ENCODE data around the gene CDC42BPA. TPM values are rescaled to one million over a fixed set of nuclear protein-coding genes. Genes with fewer than 3 reads are reported as not detected.
"Not testable (repeated sequence)": the region's sequence is repeated elsewhere in the genome, so short reads cannot be mapped to it uniquely, and the experiment has no call there.

CDC42BPA gene
- total RNA-seq, 1 donor from 2014 or later: 1.0 TPM

- Mint-ChIP-seq H3K9me3 (no peaks in the 10 kb centered on the region), H3K27me3 (ENCODE audit: insufficient read depth) (peaks cover 10% of the 10 kb centered on the region), H3K4me1 (ENCODE audit: low read depth) (no peaks in the 10 kb centered on the region), H3K36me3 (ENCODE audit: low read depth) (no peaks in the 10 kb centered on the region), H3K4me3 (no peak overlapping the region), H3K27ac (no peak overlapping the region)
- intact Hi-C loops (cut with micrococcal nuclease): no loop called here
- no peak for DNase-seq (ENCODE audit: low spot score)
Observed at GRCh38 chr1:227253065-227253464, 65.2 kb downstream of the CDC42BPA start.

GRCh38 chr1:227245613-227246320 is 72.5 kb downstream of the CDC42BPA start:
- DNase-seq (ENCODE audit: low spot score): no peak
- Mint-ChIP-seq H3K27ac (no peak overlapping the region), H3K4me1 (ENCODE audit: low read depth) (no peaks in the 10 kb centered on the region), H3K4me3 (no peak overlapping the region), H3K36me3 (ENCODE audit: low read depth) (no peaks in the 10 kb centered on the region), H3K9me3 (no peaks in the 10 kb centered on the region), H3K27me3 (ENCODE audit: insufficient read depth) (peaks cover 3% of the 10 kb centered on the region)
- intact Hi-C loops (cut with micrococcal nuclease): no loop called here

GRCh38 chr1:227244339-227245118 is 73.8 kb downstream of the CDC42BPA start:
- H3K27ac Mint-ChIP-seq: no peak overlapping the region
- no peaks in the 10 kb centered on the region for H3K9me3 Mint-ChIP-seq
- no peaks in the 10 kb centered on the region for H3K36me3 Mint-ChIP-seq (ENCODE audit: low read depth)
- intact Hi-C loops (cut with micrococcal nuclease): no loop called here
- no peaks in the 10 kb centered on the region for H3K4me1 Mint-ChIP-seq (ENCODE audit: low read depth)
- H3K27me3 Mint-ChIP-seq (ENCODE audit: insufficient read depth): peaks cover 3% of the 10 kb centered on the region
- no peak overlapping the region for H3K4me3 Mint-ChIP-seq
- DNase-seq (ENCODE audit: low spot score): no peak

DNA sequence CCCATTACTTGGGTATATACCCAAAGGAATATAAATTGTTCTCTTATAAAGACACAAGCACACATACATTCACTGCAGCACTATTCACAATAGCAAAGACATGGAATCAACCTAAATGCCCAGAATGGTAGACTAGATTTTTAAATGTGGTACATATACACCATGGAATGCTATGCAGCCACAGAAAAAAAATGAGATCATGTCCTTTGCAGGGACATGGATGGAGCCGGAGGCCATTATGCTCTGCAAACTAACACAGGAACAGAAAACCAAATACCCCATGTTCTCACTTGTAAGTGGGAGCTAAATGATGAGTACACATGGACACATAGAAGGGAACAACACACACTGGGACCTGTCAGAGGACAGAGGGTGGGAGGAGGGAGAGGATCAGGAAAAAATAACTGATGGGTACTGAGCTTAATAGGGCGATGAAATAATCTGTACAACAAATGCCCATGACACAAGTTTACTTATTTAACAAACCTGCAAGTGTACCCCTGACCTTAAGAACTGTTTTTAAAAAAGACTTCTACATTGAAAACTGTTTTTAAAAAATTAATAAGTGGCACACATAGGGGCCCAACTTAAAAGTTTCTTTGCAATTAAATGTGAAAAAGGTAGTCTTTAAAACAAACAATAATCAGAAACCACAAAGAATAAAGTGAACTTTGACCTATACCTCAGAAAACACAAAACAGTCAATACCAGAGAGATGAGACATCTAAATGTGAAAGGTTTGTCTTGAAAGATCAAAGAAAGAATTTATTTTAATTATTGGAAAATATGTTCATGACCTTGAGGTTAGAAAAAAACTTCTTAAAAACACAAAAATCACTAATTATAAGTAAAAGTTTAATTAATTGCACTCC is 75.2 kb downstream of the CDC42BPA start:
- intact Hi-C loops (cut with micrococcal nuclease): no loop called here
- H3K36me3 Mint-ChIP-seq (ENCODE audit: low read depth): no peaks in the 10 kb centered on the region
- peaks cover 2% of the 10 kb centered on the region for H3K27me3 Mint-ChIP-seq (ENCODE audit: insufficient read depth)
- H3K4me3 Mint-ChIP-seq: no peak overlapping the region
- no peak for DNase-seq (ENCODE audit: low spot score)
- no peaks in the 10 kb centered on the region for H3K4me1 Mint-ChIP-seq (ENCODE audit: low read depth)
- no peak overlapping the region for H3K27ac Mint-ChIP-seq
- H3K9me3 Mint-ChIP-seq: no peaks in the 10 kb centered on the region

DNA sequence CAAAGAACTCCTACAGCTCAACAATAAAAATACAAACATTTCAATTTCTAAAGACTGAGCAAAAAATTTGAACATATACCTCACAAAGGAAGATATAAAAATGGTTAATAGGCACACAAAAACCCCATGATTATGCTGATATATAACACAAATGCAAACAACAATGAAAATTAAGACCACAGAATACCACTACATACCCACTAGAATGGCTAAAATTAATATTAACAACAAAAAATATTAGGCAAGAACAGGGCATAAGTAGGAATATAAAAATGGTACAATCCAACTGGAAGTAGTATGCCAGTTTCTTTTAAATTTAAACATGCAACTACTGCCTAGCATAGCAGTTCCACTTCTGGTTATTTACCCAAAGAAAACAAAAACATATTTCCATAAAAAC is 77.3 kb downstream of the CDC42BPA start:
- H3K4me3 Mint-ChIP-seq: no peak overlapping the region
- peaks cover 6% of the 10 kb centered on the region for H3K27me3 Mint-ChIP-seq (ENCODE audit: insufficient read depth)
- DNase-seq (ENCODE audit: low spot score): no peak
- no peaks in the 10 kb centered on the region for H3K4me1 Mint-ChIP-seq (ENCODE audit: low read depth)
- intact Hi-C loops (cut with micrococcal nuclease): no loop called here
- H3K9me3 Mint-ChIP-seq: no peaks in the 10 kb centered on the region
- no peak overlapping the region for H3K27ac Mint-ChIP-seq
- no peaks in the 10 kb centered on the region for H3K36me3 Mint-ChIP-seq (ENCODE audit: low read depth)

DNA sequence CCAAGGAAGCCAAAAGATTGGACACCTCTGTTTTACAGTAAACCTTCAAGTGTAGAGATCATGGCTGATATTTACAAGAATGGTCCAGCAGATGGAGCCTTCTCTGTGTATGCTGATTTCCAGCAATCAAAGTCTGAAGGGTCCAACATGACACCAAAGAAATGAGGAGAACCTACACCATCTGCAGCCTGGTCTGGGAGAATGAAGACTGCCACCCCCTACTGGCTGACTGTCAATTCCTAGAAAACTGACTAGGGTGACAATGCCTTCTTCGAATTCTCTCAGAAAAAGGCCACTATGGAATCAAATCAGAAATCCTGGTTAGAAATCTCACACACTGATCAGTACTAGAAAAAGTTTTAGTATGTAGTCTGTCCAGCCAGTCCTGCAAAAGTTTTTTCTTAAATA is 83.3 kb downstream of the CDC42BPA start:
- H3K27me3 Mint-ChIP-seq (ENCODE audit: insufficient read depth): peaks cover 5% of the 10 kb centered on the region
- no peaks in the 10 kb centered on the region for H3K4me1 Mint-ChIP-seq (ENCODE audit: low read depth)
- no peak for DNase-seq (ENCODE audit: low spot score)
- no peak overlapping the region for H3K27ac Mint-ChIP-seq
- intact Hi-C loops (cut with micrococcal nuclease): no loop called here
- no peaks in the 10 kb centered on the region for H3K9me3 Mint-ChIP-seq
- no peaks in the 10 kb centered on the region for H3K36me3 Mint-ChIP-seq (ENCODE audit: low read depth)
- H3K4me3 Mint-ChIP-seq: no peak overlapping the region

GRCh38 chr1:227231128-227231527 is 87.2 kb downstream of the CDC42BPA start:
- intact Hi-C loops (cut with micrococcal nuclease); H3K4me1 Mint-ChIP-seq (ENCODE audit: low read depth); H3K4me3 Mint-ChIP-seq: not testable (repeated sequence)

GRCh38 chr1:227228201-227228600 is 90.1 kb downstream of the CDC42BPA start:
- intact Hi-C loops (cut with micrococcal nuclease): no loop called here
- no peak overlapping the region for H3K27ac Mint-ChIP-seq
- no peaks in the 10 kb centered on the region for H3K27me3 Mint-ChIP-seq (ENCODE audit: insufficient read depth)
- H3K36me3 Mint-ChIP-seq (ENCODE audit: low read depth): no peaks in the 10 kb centered on the region
- no peaks in the 10 kb centered on the region for H3K9me3 Mint-ChIP-seq
- H3K4me1 Mint-ChIP-seq (ENCODE audit: low read depth): no peaks in the 10 kb centered on the region
- no peak for DNase-seq (ENCODE audit: low spot score)
- no peak overlapping the region for H3K4me3 Mint-ChIP-seq

More at GRCh38 chr1:227231128-227231527, 87.2 kb downstream of the CDC42BPA start:
- not testable (repeated sequence) for H3K9me3 Mint-ChIP-seq; DNase-seq (ENCODE audit: low spot score); H3K27me3 Mint-ChIP-seq (ENCODE audit: insufficient read depth); H3K36me3 Mint-ChIP-seq (ENCODE audit: low read depth); H3K27ac Mint-ChIP-seq

GRCh38 chr1:227227761-227228160 is 90.5 kb downstream of the CDC42BPA start:
- DNase-seq (ENCODE audit: low spot score): no peak
- Mint-ChIP-seq H3K36me3 (ENCODE audit: low read depth) (no peaks in the 10 kb centered on the region), H3K27me3 (ENCODE audit: insufficient read depth) (no peaks in the 10 kb centered on the region), H3K4me1 (ENCODE audit: low read depth) (no peaks in the 10 kb centered on the region), H3K4me3 (no peak overlapping the region), H3K27ac (no peak overlapping the region), H3K9me3 (no peaks in the 10 kb centered on the region)
- intact Hi-C loops (cut with micrococcal nuclease): no loop called here

GRCh38 chr1:227225715-227226346 is 92.5 kb downstream of the CDC42BPA start:
- DNase-seq (ENCODE audit: low spot score): no peak
- no peak overlapping the region for H3K4me3 Mint-ChIP-seq
- H3K4me1 Mint-ChIP-seq (ENCODE audit: low read depth): no peaks in the 10 kb centered on the region
- H3K27ac Mint-ChIP-seq: no peak overlapping the region
- no peaks in the 10 kb centered on the region for H3K27me3 Mint-ChIP-seq (ENCODE audit: insufficient read depth)
- H3K36me3 Mint-ChIP-seq (ENCODE audit: low read depth): no peaks in the 10 kb centered on the region
- intact Hi-C loops (cut with micrococcal nuclease): no loop called here
- H3K9me3 Mint-ChIP-seq: no peaks in the 10 kb centered on the region

GRCh38 chr1:227223171-227223806 is 95.0 kb downstream of the CDC42BPA start:
- H3K27ac Mint-ChIP-seq: no peak overlapping the region
- H3K36me3 Mint-ChIP-seq (ENCODE audit: low read depth): no peaks in the 10 kb centered on the region
- H3K9me3 Mint-ChIP-seq: no peaks in the 10 kb centered on the region
- H3K4me1 Mint-ChIP-seq (ENCODE audit: low read depth): no peaks in the 10 kb centered on the region
- intact Hi-C loops (cut with micrococcal nuclease): no loop called here
- no peak overlapping the region for H3K4me3 Mint-ChIP-seq
- no peaks in the 10 kb centered on the region for H3K27me3 Mint-ChIP-seq (ENCODE audit: insufficient read depth)
- no peak for DNase-seq (ENCODE audit: low spot score)

- intact Hi-C loops (cut with micrococcal nuclease): no loop called here
- no peak for DNase-seq (ENCODE audit: low spot score)
- Mint-ChIP-seq H3K36me3 (ENCODE audit: low read depth) (no peaks in the 10 kb centered on the region), H3K27me3 (ENCODE audit: insufficient read depth) (peaks cover 3% of the 10 kb centered on the region), H3K4me1 (ENCODE audit: low read depth) (no peaks in the 10 kb centered on the region), H3K9me3 (no peaks in the 10 kb centered on the region), H3K4me3 (no peak overlapping the region), H3K27ac (no peak overlapping the region)
Observed at GRCh38 chr1:227219715-227220292, 98.5 kb downstream of the CDC42BPA start.

Data from activated T-helper 1 cell treated with anti-CD3 and anti-CD28 coated beads, Interleukin-12 subunit alpha, Interleukin-12 subunit beta, Interleukin-2, Interleukin-4 antibody, amounts not matched to agents 30 ng/mL and 10 ng/mL and 1 ng/mL, durations not matched to agents 14 hours and 24 hours and 36 hours (primary cell).